ENCODE data around the gene SLC17A9. TPM values are rescaled to one million over a fixed set of nuclear protein-coding genes. Genes with fewer than 3 reads are reported as not detected.

Gene SLC17A9, protein sequence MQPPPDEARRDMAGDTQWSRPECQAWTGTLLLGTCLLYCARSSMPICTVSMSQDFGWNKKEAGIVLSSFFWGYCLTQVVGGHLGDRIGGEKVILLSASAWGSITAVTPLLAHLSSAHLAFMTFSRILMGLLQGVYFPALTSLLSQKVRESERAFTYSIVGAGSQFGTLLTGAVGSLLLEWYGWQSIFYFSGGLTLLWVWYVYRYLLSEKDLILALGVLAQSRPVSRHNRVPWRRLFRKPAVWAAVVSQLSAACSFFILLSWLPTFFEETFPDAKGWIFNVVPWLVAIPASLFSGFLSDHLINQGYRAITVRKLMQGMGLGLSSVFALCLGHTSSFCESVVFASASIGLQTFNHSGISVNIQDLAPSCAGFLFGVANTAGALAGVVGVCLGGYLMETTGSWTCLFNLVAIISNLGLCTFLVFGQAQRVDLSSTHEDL
- total RNA-seq (2022; extraction: Qiagen RNA extraction; ENCODE audit: low read depth): 0.05 to 0.08 TPM in 2 of 5 replicates, not detected in the others

DNA sequence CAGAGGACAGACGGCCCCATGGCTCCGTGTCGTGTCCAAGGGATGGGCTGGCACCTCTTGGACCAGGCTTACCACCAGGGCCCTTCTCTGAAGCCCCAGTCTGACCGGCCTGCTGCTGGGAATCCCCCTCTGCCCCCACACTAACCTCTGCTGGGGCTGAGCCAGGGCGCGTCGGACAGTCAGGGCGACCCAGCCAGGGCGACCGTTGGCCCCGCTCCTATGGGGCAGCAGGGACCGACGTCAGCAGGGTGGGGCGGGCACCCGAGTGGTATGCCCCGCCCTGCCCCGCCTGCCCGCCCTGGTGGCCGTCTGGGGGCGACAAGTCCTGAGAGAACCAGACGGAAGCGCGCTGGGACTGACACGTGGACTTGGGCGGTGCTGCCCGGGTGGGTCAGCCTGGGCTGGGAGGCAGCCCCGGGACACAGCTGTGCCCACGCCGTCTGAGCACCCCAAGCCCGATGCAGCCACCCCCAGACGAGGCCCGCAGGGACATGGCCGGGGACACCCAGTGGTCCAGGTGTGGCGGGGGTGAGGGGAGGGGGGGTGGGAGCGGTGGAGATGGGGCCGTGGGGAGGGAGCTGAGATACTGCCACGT lies at the start of gene SLC17A9:
Gene SLC17A9, plus strand, starts transcription at position 337 of the 595 bp plus-strand sequence. Its CDS starts 122 bp downstream, at position 459.

DNA sequence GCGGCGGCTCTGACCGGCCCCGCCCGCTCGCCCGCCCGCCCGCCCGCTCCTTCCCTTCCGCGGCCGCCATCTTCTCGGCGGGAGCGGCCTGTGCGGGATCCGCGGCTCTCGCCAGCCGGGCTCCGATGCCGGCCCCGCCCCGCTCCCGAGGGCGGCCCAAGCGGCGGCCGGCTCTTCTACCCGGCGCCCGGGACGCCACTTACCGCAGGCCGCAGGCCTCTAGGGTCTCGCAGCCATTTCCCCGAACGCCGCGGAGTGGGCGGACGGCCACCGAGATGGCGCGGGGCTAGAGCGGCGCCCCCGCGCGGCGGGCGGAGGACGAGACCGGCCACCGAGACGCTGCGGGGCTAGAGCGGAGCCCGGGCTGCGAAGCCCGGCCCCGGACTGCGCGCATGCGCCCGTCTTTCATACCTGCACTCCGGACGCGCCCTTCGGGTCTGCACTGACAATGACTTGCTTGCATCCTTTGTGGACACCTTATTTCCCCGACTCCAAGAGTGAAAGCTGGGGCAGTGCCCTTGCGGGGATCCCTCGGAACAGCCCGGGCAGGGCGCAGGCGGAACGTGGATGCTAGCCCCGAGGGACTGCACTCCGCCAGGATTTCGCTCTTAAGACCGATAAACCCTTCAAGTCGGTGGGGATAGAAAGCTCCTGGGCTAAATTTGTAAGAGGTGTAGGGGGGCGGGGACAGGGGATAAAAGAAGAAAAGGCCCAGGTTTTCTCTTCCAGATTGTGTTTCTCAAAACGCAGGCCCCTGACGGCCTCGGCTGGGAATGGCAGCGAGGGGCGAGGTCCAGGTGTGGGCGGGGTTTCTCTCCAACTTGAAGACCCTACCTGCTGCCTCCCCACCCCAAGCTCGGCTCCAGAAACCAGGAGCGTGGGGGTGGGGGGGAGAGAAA lies 26.0 kb upstream of the SLC17A9 start, which contains the start of gene DIDO1:
Gene DIDO1, minus strand, starts transcription at position 277 of the 899 bp plus-strand sequence.

DNA sequence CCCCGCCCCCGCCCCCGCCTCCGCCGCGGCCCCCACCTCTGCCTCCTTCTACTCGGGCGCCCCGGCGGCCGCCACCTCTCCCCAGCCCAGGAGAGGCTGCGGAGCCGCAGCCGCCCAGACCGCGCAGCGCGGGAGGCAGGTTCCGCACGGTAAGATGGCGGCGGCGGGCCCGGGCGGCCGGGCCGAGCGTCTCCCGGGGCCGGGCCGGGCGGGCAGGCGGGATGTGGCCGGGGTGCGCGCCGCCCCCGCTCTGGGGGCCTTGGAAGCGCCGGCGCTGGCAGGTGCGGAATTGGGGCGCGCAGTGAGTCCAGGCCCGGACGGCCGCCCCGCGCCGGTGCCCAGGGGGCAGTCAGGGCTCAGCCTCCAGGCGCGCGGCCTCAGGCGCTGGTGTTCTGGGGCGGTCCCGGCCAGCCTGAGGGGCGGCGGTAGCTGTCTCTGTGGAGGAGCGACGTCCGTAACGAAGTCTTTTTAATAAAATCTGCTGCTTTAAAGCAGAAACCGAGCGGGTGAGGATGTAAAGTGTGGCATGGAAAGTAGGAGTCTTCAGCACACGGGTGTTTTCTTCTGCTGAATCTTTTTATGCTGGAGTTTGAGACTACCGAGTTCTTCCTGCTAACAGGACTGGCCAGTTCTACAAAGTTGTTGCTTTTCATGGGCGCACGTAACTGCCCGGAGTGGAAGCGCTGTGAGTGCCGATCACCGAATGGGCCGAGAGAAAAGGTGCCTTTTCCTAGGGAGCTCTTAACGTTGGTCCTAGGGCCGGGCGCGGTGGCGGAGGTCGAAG lies 14.2 kb upstream of the SLC17A9 start, which contains the start of gene GID8:
Gene GID8, plus strand, starts transcription at position 43 of the 784 bp plus-strand sequence. CDS start 3,356 bp downstream, outside the sequence.

DNA sequence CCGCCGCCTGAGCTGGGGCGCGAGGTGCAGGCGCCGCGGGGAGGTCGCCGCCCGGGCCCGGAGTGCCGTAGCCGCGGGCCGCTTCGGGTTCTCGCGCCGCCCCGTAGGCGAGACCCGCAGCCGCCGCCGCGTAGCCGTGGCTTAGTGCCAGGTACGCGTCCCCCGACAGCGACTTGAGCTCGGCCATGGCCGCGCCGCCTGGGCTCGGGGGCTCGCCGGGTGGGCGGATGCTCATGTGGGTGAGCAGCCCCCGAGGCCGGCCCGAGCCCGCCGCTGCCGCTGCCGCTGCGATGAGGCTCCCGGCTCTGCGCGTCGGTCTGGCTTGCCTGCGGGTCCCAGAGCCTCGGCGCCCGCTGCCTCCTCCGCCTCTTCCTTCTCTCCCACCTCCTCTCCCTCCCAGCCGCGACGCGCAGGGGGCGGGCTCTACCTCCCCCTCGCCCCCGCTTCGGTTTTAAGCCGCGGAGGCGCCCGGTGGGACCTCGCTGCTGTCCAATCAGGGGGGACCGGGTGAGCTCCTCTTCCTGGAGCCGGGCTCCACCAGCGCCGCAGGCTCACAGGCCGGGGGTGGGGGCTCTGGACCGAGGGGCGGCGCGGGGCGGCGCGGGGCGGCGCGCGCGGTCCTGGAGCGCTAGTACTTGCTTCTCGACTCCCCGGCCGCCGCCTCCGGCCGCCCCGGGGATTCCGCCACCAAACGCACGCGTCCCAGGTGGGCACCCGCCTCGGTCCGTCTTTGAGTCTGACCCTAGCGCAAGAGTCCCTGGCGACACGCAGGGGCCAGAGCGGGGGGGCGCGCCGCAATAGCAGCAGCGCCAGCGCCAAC lies 54.2 kb downstream of the SLC17A9 start, which contains the start of gene BHLHE23:
Gene BHLHE23, minus strand, starts transcription at position 425 of the 820 bp plus-strand sequence. Its CDS starts 190 bp downstream, at position 235.

Other genes with a start within 250 kb of the SLC17A9 start
- gene NTSR1, start 243.9 kb upstream of the SLC17A9 start, total RNA-seq (2022; extraction: Qiagen RNA extraction; ENCODE audit: low read depth): 0.09 to 0.45 TPM (median 0.16 TPM) in 5 replicates
- 21.4 to 26.5 TPM (median 24.2 TPM) in 5 replicates for gene MRGBP, start 156.2 kb upstream of the SLC17A9 start, total RNA-seq (2022; extraction: Qiagen RNA extraction; ENCODE audit: low read depth)
- gene OGFR, start 147.9 kb upstream of the SLC17A9 start, total RNA-seq (2022; extraction: Qiagen RNA extraction; ENCODE audit: low read depth): 39.8 to 50.5 TPM (median 45.6 TPM) in 5 replicates
- 0.40 to 0.72 TPM (median 0.50 TPM) in 5 replicates for gene COL9A3, start 135.7 kb upstream of the SLC17A9 start, total RNA-seq (2022; extraction: Qiagen RNA extraction; ENCODE audit: low read depth)
- 3.8 to 5.2 TPM (median 4.5 TPM) in 5 replicates for gene TCFL5, start 90.9 kb upstream of the SLC17A9 start, total RNA-seq (2022; extraction: Qiagen RNA extraction; ENCODE audit: low read depth)
- 21.5 to 25.3 TPM (median 22.7 TPM) in 5 replicates for gene DIDO1, start 26.2 kb upstream of the SLC17A9 start, total RNA-seq (2022; extraction: Qiagen RNA extraction; ENCODE audit: low read depth)
- gene GID8, start 14.6 kb upstream of the SLC17A9 start, total RNA-seq (2022; extraction: Qiagen RNA extraction; ENCODE audit: low read depth): 20.4 to 23.8 TPM (median 22.2 TPM) in 5 replicates
- gene BHLHE23, start 54.3 kb downstream of the SLC17A9 start, total RNA-seq (2022; extraction: Qiagen RNA extraction; ENCODE audit: low read depth): not detected in 5 replicates